ENCODE measurements around the gene SRSF6.
"Not testable (repeated sequence)": the region's sequence is repeated elsewhere in the genome, so short reads cannot be mapped to it uniquely, and the experiment has no call there.

- not testable (repeated sequence) for TF ChIP-seq POLR2A, CTCF (IDR thresholded peaks at IDR 0.05)
Observed at GRCh38 chr20:43456252-43456651, 1.4 kb upstream of the SRSF6 start.
